Thymus (tissue), 11 donors: Measurements from ENCODE around the gene DDX27. TPM values are rescaled to one million over a fixed set of nuclear protein-coding genes. Genes with fewer than 3 reads are reported as not detected.

Experiments
- DNase-seq, 9 donors: peaks; one replicate each; pipeline ENCODE4 v3.0.0-alpha.2; 2013; ENCODE audit warnings: low spot score in 9 of 9, low read depth in 6 of 9, missing footprints in 1 of 9
- H3K27ac ChIP-seq, 2 donors: one replicate each; pipeline ENCODE4 v1.5.1; 2013; ENCODE audit warnings: control low read depth in 1 of 2, low read depth in 1 of 2, low read length in 1 of 2, mild to moderate bottlenecking in 1 of 2, moderate library complexity in 1 of 2
- H3K27me3 ChIP-seq, 2 donors: one replicate each; pipeline ENCODE4 v1.5.1; 2013; ENCODE audit warnings: low read length in 1 of 2; ENCODE audit not compliant: control insufficient read depth in 2 of 2, insufficient read depth in 1 of 2
- H3K36me3 ChIP-seq, 2 donors: one replicate each; pipeline ENCODE4 v1.5.1; 2013; ENCODE audit warnings: low read length in 1 of 2, mild to moderate bottlenecking in 1 of 2, moderate library complexity in 1 of 2; ENCODE audit not compliant: control insufficient read depth in 2 of 2, insufficient read depth in 2 of 2
- H3K4me1 ChIP-seq, 2 donors: one replicate each; pipeline ENCODE4 v1.5.1; 2013; ENCODE audit warnings: low read length in 2 of 2; ENCODE audit not compliant: control insufficient read depth in 2 of 2, insufficient read depth in 2 of 2
- H3K4me3 ChIP-seq, 2 donors: one replicate each; pipeline ENCODE4 v1.5.1; 2013; ENCODE audit warnings: low read length in 2 of 2, control low read depth in 1 of 2, mild to moderate bottlenecking in 1 of 2
- H3K9me3 ChIP-seq, 2 donors: one replicate each; pipeline ENCODE4 v1.5.1; 2013; ENCODE audit warnings: low read length in 1 of 2, mild to moderate bottlenecking in 1 of 2; ENCODE audit not compliant: control insufficient read depth in 2 of 2, insufficient read depth in 1 of 2
- WGBS: extraction: QIAGEN DNeasy Blood & Tissue Kit; methylation state at CpG from one replicate; pipeline ENCODE4 v1.1.7; 2013; 5-methylcytosine and 5-hydroxymethylcytosine counted together
- polyA plus RNA-seq: library from polyadenylated mRNA; stranded (reverse); fragments of 200-250 nt; gene quantifications from one replicate; pipeline ENCODE4 v1.2.3, GENCODE V29; 2013
- total RNA-seq: library from RNA; stranded (reverse); fragments of 120-200 nt; gene quantifications from one replicate; pipeline ENCODE4 v1.2.4, GENCODE V29; 2013
- donor health status: healthy.

DDX27 gene
- total and polyA plus RNA-seq, 2 donors = 34.0 to 35.6 TPM

DNA sequence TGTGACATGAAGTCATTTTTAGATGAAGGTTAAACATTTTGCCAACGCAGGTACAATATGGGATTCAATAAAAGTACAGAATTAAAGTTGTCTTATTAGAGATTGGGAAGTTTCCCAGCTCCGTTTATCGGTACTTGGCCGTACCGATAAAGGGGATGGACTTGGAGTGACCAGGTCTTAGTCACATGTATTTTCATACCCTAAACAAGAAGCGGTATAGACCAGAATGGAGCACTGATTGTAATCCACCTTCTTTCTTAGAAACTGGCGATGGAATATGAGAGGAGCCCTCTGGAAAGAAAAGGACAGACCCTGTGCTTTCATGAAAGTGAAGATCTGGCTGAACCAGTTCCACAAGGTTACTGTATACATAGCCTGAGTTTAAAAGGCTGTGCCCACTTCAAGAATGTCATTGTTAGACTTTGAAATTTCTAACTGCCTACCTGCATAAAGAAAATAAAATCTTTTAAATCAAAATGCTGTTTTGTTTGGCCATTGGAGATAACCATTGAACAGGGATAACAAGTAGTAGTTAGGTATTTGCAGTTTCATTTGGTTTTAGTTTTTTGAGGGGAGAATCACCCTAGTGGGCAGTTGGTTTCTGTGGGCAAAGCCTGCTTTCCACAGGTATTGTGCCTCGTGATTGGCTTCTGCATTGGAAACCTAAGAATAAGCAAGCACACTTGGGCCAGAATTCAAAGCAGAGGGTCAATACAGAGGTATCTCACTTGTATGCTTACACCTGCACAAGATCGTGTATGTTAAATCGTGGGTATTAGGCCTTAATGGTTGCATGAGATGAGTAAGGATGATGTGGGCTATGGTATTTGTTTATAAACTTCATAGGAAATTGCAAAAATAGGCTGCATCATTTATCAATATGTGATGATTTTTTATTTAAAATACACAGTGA lies 69.8 kb downstream of the DDX27 start:
- Histone ChIP-seq H3K36me3 (peaks cover 69 to 74% of the 10 kb centered on the region in 2 donors), H3K4me1 (no peaks in the 10 kb centered on the region), H3K27me3 (no peaks in the 10 kb centered on the region), H3K9me3 (peaks cover 16 to 22% of the 10 kb centered on the region in 2 donors), H3K4me3 (no peak overlapping the region), H3K27ac (no peak overlapping the region)
- no peak for DNase-seq
- WGBS = 97% methylated on average over 10 of the region's 10 CpGs

DNA sequence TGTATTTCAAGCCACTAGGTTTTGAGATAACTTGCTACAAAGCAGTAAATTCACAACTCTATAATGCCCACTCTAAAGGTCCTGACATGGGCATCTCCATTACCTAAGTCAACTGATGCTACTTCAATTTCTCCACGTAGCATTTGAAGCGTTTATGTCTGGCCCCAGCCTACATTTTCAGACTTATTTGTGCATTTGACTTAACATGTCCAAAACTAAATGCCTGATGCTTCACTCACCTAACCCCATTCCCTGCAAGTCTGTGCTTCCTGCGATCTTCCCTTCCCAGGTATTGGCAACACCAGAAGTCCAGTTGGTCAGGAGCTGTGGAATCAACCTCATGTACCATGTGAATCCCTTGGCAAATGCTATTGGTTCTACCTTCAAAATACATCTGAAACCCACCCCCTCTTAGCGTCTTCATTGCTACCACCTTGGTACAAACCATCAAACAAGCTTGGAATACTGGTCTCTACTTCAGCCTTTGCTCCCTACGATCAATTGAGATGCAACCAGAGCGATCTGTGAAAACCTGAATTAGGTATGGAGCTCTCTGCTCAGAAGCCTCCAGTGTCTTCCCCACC lies 71.5 kb downstream of the DDX27 start:
- 96% methylated on average over 6 of the region's 6 CpGs for WGBS
- H3K4me1 ChIP-seq = no peaks in the 10 kb centered on the region
- DNase-seq = no peak
- H3K27ac ChIP-seq = no peak overlapping the region
- H3K27me3 ChIP-seq = no peaks in the 10 kb centered on the region
- peaks cover 15 to 16% of the 10 kb centered on the region in 2 donors for H3K9me3 ChIP-seq
- H3K4me3 ChIP-seq = no peak overlapping the region
- H3K36me3 ChIP-seq = peaks cover 58% of the 10 kb centered on the region in 2 donors

DNA sequence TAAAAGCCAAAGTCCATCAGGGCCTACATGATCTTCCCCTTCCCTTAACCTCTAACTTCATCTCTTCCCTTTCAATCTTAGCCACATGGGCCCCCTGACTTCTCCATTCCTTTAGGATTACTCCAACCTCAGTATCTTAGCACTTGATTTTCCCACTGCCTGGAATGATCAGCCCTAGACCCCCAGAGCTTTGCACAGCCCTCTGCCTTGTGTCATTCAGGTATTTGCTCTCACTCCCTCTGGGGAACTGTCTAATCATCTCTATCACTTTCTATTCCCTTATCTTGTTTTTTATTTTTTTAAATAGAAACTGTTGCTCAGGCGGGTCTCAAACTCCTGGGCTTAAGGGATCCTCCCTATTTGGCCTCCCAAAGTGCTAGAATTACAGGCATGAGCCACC lies 72.0 kb downstream of the DDX27 start:
- Histone ChIP-seq H3K27ac (no peak overlapping the region), H3K27me3 (no peaks in the 10 kb centered on the region), H3K4me1 (no peaks in the 10 kb centered on the region), H3K9me3 (peaks cover 10 to 11% of the 10 kb centered on the region in 2 donors), H3K36me3 (peaks cover 53% of the 10 kb centered on the region in 2 donors), H3K4me3 (no peak overlapping the region)
- 48% methylated on average over 1 of the region's 1 CpG for WGBS
- no peak for DNase-seq

DNA sequence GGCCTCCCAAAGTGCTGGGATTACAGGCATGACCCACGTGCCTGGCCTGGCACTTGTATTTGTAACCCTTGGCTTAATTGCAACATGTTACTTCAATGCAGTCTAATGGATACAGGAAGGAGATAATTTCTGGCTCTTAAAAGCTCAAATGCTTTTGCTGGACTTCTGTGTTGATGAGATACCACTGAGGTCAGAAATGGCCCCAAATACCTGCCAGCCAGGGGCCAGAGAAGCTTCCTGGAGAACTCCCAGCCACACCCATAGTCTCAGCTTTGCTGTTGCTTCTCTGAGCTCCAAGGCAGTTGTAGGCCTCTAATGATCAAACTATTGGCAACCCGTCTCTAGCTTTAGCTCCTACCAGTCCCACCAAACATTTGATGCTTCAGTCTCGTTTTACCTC lies 72.8 kb downstream of the DDX27 start:
- no peak overlapping the region for H3K4me3 ChIP-seq
- no peak for DNase-seq
- H3K27me3 ChIP-seq = no peaks in the 10 kb centered on the region
- no peaks in the 10 kb centered on the region for H3K4me1 ChIP-seq
- peaks cover 45% of the 10 kb centered on the region in 2 donors for H3K36me3 ChIP-seq
- H3K27ac ChIP-seq = no peak overlapping the region
- WGBS = 66% methylated on average over 3 of the region's 3 CpGs
- H3K9me3 ChIP-seq = peaks cover 3 to 5% of the 10 kb centered on the region in 2 donors

DNA sequence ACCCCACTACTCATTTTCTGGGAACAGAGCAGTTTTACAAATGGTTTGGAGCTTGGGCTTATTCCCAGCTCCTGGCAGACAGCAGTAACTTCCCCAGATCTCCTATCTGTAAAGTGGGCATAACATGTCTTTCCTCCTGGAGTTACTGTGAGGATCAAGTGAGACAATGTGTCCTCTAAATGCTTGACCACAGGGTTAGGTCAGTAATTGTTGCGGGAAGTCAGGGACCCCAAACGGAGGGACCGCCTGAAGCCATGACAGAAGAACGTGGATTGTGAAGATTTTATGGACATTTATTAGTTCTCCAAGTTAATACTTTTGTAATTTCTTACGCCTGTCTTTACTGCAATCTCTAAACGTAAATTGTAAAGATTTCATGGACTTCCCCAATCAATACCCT lies 73.9 kb downstream of the DDX27 start:
- WGBS = 97% methylated on average over 6 of the region's 6 CpGs
- DNase-seq = no peak

More for the DNA sequence above, 73.9 kb downstream of the DDX27 start:
- Histone ChIP-seq H3K9me3 (no peaks in the 10 kb centered on the region), H3K4me3 (no peak overlapping the region), H3K27me3 (no peaks in the 10 kb centered on the region), H3K36me3 (peaks cover 35 to 41% of the 10 kb centered on the region in 2 donors), H3K4me1 (peaks cover 2 to 4% of the 10 kb centered on the region in 2 donors), H3K27ac (no peak overlapping the region)

Other genes with a start within 250 kb of the DDX27 start
- 84.0 TPM for gene CSE1L, start 173.1 kb upstream of the DDX27 start, total RNA-seq
- gene CSE1L, start 173.1 kb upstream of the DDX27 start, polyA plus RNA-seq = 30.4 TPM
- 25.5 TPM for gene STAU1, start 31.1 kb upstream of the DDX27 start, total RNA-seq
- gene STAU1, start 31.1 kb upstream of the DDX27 start, polyA plus RNA-seq = 52.8 TPM
- 16.5 TPM for gene ZNFX1, start 58.6 kb downstream of the DDX27 start, total RNA-seq
- 9.4 TPM for gene ZNFX1, start 58.6 kb downstream of the DDX27 start, polyA plus RNA-seq